HepG2 (cell line): ENCODE data around the gene CDKN2C. TPM values are rescaled to one million over a fixed set of nuclear protein-coding genes. Genes with fewer than 3 reads are reported as not detected.

Experiments
- ATAC-seq: fragments of 200-7000 bp; cut with Tn5 transposase; 3 replicates; pipeline ENCODE4 v1.9.1; 2020; ENCODE audit warnings: mild to moderate bottlenecking, moderate library complexity
- BruUV-seq: library from RNA; stranded (reverse); fragments of 400-500 nt; replicated peaks from 2 replicates; lab custom pipeline; 2021; lab: Mats Ljungman, UMichigan
- CTCF ChIA-PET: fragments of 300-600 bp; formaldehyde crosslinking; extraction: SDS; loops from one replicate; lab custom pipeline; 2021; ENCODE audit warnings: low total read pairs, inconsistent platforms, low intra/inter-chr PET ratio; lab: Yijun Ruan, JAX
- POLR2A ChIA-PET: fragments of 350-600 bp; sonication (Branson Sonifier 250); formaldehyde crosslinking; loops from one replicate; lab custom pipeline; 2020; ENCODE audit warnings: antibody characterized with exemption, inconsistent platforms; lab: Yijun Ruan, JAX
- DNase-seq: peaks from one replicate; pipeline ENCODE4 v3.0.0-alpha.2; 2015; ENCODE audit warnings: low spot score
- FAIRE-seq: peaks from 3 replicates; lab custom pipeline; 2011; peaks lifted over from hg19 to GRCh38; lab: Jason Lieb, UNC
- H2AFZ ChIP-seq: one replicate; pipeline ENCODE4 v1.6.1; 2011; ENCODE audit warnings: low read length, inconsistent platforms
- H3K27ac ChIP-seq: fragments of 300-600 bp; 3 replicates; pipeline ENCODE4 v1.8.0; 2011; ENCODE audit warnings: mixed run types, mild to moderate bottlenecking, mixed read lengths, low read length, inconsistent platforms; ENCODE audit not compliant: insufficient read depth; ENCODE audit errors: extremely low read length
- H3K27me3 ChIP-seq, 2 experiments: fragments of 200-600 bp in 1 of 2; 2 replicates in 1 of 2; 3 replicates in 1 of 2; pipeline versions ENCODE4 v1.6.0 to v1.8.0; 2011; ENCODE audit warnings: low read length in 2 of 2, mild to moderate bottlenecking in 2 of 2, moderate library complexity in 2 of 2, inconsistent platforms in 1 of 2; ENCODE audit not compliant: insufficient read depth in 2 of 2, control insufficient read depth in 1 of 2
- H3K36me3 ChIP-seq, 2 experiments: fragments of 200-600 bp in 1 of 2; replicated peaks in 1 of 2; 2 replicates in 1 of 2; 3 replicates in 1 of 2; pipeline versions ENCODE4 v1.5.1 to v1.8.0; 2011; ENCODE audit warnings: low read length in 2 of 2, inconsistent platforms in 1 of 2; ENCODE audit not compliant: insufficient read depth in 2 of 2, control insufficient read depth in 1 of 2
- H3K4me1 ChIP-seq: 2 replicates; pipeline ENCODE4 v1.5.1; 2012; ENCODE audit warnings: low read length, inconsistent platforms; ENCODE audit not compliant: insufficient read depth
- H3K4me2 ChIP-seq: 2 replicates; pipeline ENCODE4 v1.6.0; 2011; ENCODE audit warnings: low read depth, low read length, inconsistent platforms
- H3K4me3 ChIP-seq, 3 experiments: fragments of 200-600 bp in 1 of 3; sonication (generic), shearing (Covaris generic) in 1 of 3; replicated peaks in 1 of 3; 2 replicates each; pipeline ENCODE4 v1.5.1; 2011 to 2016; ENCODE audit warnings: low read length in 3 of 3, inconsistent platforms in 2 of 3, low read depth in 2 of 3, mild to moderate bottlenecking in 2 of 3, control low read depth in 1 of 3, mixed read lengths in 1 of 3; ENCODE audit not compliant: insufficient read depth in 1 of 3
- H3K79me2 ChIP-seq: one replicate; pipeline ENCODE4 v1.6.1; 2011; ENCODE audit warnings: low read length, inconsistent platforms; ENCODE audit not compliant: insufficient read depth
- H3K9ac ChIP-seq: 2 replicates; pipeline ENCODE4 v1.6.0; 2011; ENCODE audit warnings: mild to moderate bottlenecking, low read depth, low read length, inconsistent platforms; ENCODE audit not compliant: insufficient read depth
- H3K9me3 ChIP-seq: 2 replicates; pipeline ENCODE4 v1.5.1; 2012; ENCODE audit warnings: mild to moderate bottlenecking, low read length
- H4K20me1 ChIP-seq: 2 replicates; pipeline ENCODE4 v1.6.0; 2011; ENCODE audit warnings: inconsistent platforms, mild to moderate bottlenecking, low read length, moderate library complexity; ENCODE audit not compliant: insufficient read depth
- CBX1 ChIP-seq: IDR thresholded peaks from one replicate; pipeline ENCODE4 v1.6.1; 2016; ENCODE audit warnings: antibody characterized with exemption, low read depth
- CBX2 ChIP-seq, 2 experiments: fragments of 200-600 bp in 1 of 2; sonication (generic); formaldehyde crosslinking in 1 of 2; IDR thresholded peaks; 2 replicates each; pipeline versions ENCODE4 v1.7.0 to v1.8.1; 2018 to 2022; ENCODE audit warnings: low read depth in 2 of 2, low read length in 1 of 2, mild to moderate bottlenecking in 1 of 2, missing genetic modification reagents in 1 of 2
- ETV6 ChIP-seq: sonication (generic); formaldehyde crosslinking; conservative IDR thresholded peaks from 2 replicates; pipeline ENCODE4 v1.4.0; 2020; ENCODE audit warnings: missing genetic modification reagents
- FOXP1 ChIP-seq, 2 experiments: fragments of 450-650 bp in 1 of 2; IDR thresholded peaks; 2 replicates each; pipeline ENCODE4 v1.6.1; 2017 to 2018; ENCODE audit warnings: antibody characterized with exemption in 1 of 2
- HES4 ChIP-seq: sonication (generic); formaldehyde crosslinking; IDR thresholded peaks from 2 replicates; pipeline ENCODE4 v1.9.0; 2021; ENCODE audit warnings: mild to moderate bottlenecking, missing genetic modification reagents, borderline replicate concordance
- HMG20A ChIP-seq: IDR thresholded peaks from 2 replicates; pipeline ENCODE4 v1.6.1; 2016; ENCODE audit warnings: borderline replicate concordance
- KLF15 ChIP-seq: sonication (generic); formaldehyde crosslinking; IDR thresholded peaks from 2 replicates; pipeline ENCODE4 v1.8.1; 2023; ENCODE audit warnings: borderline replicate concordance, mild to moderate bottlenecking, inconsistent platforms, missing genetic modification reagents, mixed read lengths
- MED13 ChIP-seq: sonication (generic); formaldehyde crosslinking; IDR thresholded peaks from 2 replicates; pipeline ENCODE4 v1.5.0; 2020; ENCODE audit warnings: missing genetic modification reagents
- NKX3-1 ChIP-seq: sonication (generic); formaldehyde crosslinking; IDR thresholded peaks from 2 replicates; pipeline ENCODE4 v1.5.0; 2020; ENCODE audit warnings: missing genetic modification reagents
- YY1 ChIP-seq: IDR thresholded peaks from 2 replicates; pipeline ENCODE4 v1.6.1; 2011; ENCODE audit warnings: low read length, low read depth, moderate library complexity, mild to moderate bottlenecking; ENCODE audit not compliant: insufficient read depth, insufficient replicate concordance
- ZNF20 ChIP-seq: sonication (generic); formaldehyde crosslinking; IDR thresholded peaks from 2 replicates; pipeline ENCODE4 v1.4.0; 2020; ENCODE audit warnings: mild to moderate bottlenecking, moderate library complexity, missing genetic modification reagents
- ZNF296 ChIP-seq: sonication (generic); formaldehyde crosslinking; conservative IDR thresholded peaks from 2 replicates; pipeline ENCODE4 v1.5.0; 2020; ENCODE audit warnings: mild to moderate bottlenecking, missing genetic modification reagents
- ZNF550 ChIP-seq: sonication (generic); formaldehyde crosslinking; IDR thresholded peaks from 2 replicates; pipeline ENCODE4 v1.4.0; 2020; ENCODE audit warnings: mild to moderate bottlenecking, missing genetic modification reagents, borderline replicate concordance
- WGBS: methylation state at CpG from one replicate; pipeline ENCODE4 v1.1.6; 2017; ENCODE audit warnings: low lambda C conversion rate; 5-methylcytosine and 5-hydroxymethylcytosine counted together
- in situ Hi-C: cut with HindIII; loops from 2 replicates; pipeline ENCODE4 v1.10.0; 2017; ENCODE audit warnings: low pct_unique_long_range_greater_than_20kb; ENCODE audit not compliant: extremely low pct_ligation_motif_present
- intact Hi-C: fragments of 100-400 bp; cut with micrococcal nuclease; formaldehyde crosslinking; loops from one replicate; pipeline ENCODE4 v1.10.0; 2022; ENCODE audit not compliant: unreplicated experiment
- polyA plus RNA-seq, 8 experiments: library from polyadenylated mRNA; depleted of rRNA in 3 of 8; stranded (reverse) in 7 of 8; unstranded in 1 of 8; fragments of >200 nt; fragmentation: Illumina TruSeq in 4 of 8; extraction: Trizol in 4 of 8; gene quantifications; 2 replicates each; pipeline versions ENCODE4 v1.2.1 to v1.2.3, GENCODE V29; 2011 to 2016; ENCODE audit warnings: low read depth in 4 of 8, missing spikeins in 1 of 8, mixed read lengths in 1 of 8; ENCODE audit not compliant: insufficient read depth in 1 of 8
- total RNA-seq, 5 experiments: library from RNA; depleted of rRNA; stranded (reverse); fragments of >200 nt; fragmentation: Illumina TruSeq; extraction: Trizol; gene quantifications; 2 replicates each; pipeline ENCODE4 v1.2.3, GENCODE V29; 2016; ENCODE audit warnings: low read depth in 1 of 5
- TF ChIP-seq, protein P1 (sequence below): fragments of 450-650 bp; IDR thresholded peaks from 2 replicates; pipeline ENCODE4 v1.6.1; 2016
- TF ChIP-seq, protein P2 (sequence below): sonication (generic); formaldehyde crosslinking; IDR thresholded peaks from 2 replicates; pipeline ENCODE4 v1.8.0; 2023; ENCODE audit warnings: mild to moderate bottlenecking, missing genetic modification reagents
- TF ChIP-seq, protein P3 (sequence below): sonication (generic); formaldehyde crosslinking; IDR thresholded peaks from 2 replicates; pipeline ENCODE4 v1.4.0; 2020; ENCODE audit warnings: missing genetic modification reagents, low read depth, mild to moderate bottlenecking, borderline replicate concordance
- TF ChIP-seq, protein P4 (sequence below): sonication (generic); formaldehyde crosslinking; IDR thresholded peaks from 2 replicates; pipeline ENCODE4 v1.4.0; 2020; ENCODE audit warnings: missing genetic modification reagents

CDKN2C gene
- total and polyA plus RNA-seq, 2 of the 13 experiments (the other 11 are each of a cell fraction or from before 2014, with no cell fraction given) = 7.8 to 13.7 TPM

DNA sequence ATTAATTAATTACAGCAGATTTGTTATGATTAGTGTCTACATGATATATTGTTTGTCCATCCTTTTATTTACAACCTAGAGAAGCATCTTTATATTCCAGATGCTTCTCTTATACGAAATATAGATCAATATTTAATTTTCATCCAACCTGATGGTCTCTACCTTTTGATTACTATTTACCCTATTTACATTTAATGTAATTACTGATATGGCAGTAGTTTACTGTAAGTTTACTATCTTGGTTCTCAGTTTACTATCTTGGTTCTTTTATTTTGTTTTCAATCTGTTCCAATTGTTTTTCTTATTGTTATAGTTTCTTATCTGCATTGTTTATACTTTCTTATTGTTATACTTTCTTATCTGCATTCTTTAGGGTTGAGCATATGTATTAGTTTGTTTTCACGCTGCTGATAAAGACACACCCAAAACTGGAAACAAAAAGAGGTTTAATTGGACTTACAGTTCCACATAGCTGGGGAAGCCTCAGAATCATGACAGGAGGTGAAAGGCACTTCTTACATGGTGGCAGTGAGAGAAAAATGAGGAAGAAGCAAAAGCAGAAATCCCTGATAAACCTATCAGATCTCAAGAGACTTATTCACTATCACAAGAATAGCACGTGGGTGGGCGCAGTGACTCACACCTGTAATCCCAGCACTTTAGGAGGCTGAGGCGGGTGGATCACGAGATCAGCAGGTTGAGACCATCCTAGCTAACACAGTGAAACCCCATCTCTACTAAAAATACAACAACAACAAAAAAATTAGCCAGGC, 38.9 kb upstream of the CDKN2C start:
- no peak for ATAC-seq

More for the DNA sequence above, 38.9 kb upstream of the CDKN2C start:
- Histone ChIP-seq H2AFZ (no peak overlapping the region), H3K4me3 (no peak overlapping the region), H3K36me3 (no peaks in the 10 kb centered on the region; a peak in 1 of 5 replicates), H3K4me1 (peaks cover 18% of the 10 kb centered on the region), H3K27me3 (no peaks in the 10 kb centered on the region), H3K9ac (no peak overlapping the region), H3K79me2 (peaks cover 26% of the 10 kb centered on the region), H3K27ac (no peak overlapping the region), H4K20me1 (no peaks in the 10 kb centered on the region), H3K9me3 (no peaks in the 10 kb centered on the region), H3K4me2 (no peak overlapping the region)
- FAIRE-seq (no peak), DNase-seq (no peak)
- ChIA-PET CTCF (interaction anchor here (2.4 to 2.7 kb wide), 2 partner anchors 128 to 156 kb away, joined by 7 to 21 read pairs; no protein-coding TSS in a partner anchor), POLR2A (no interaction called here)
- intact Hi-C loops (no loop called here), in situ Hi-C loops (loop anchor here (10.0 kb wide), 1 partner anchor 156 kb away; no protein-coding TSS in a partner anchor)
- TF ChIP-seq, protein P1, sequence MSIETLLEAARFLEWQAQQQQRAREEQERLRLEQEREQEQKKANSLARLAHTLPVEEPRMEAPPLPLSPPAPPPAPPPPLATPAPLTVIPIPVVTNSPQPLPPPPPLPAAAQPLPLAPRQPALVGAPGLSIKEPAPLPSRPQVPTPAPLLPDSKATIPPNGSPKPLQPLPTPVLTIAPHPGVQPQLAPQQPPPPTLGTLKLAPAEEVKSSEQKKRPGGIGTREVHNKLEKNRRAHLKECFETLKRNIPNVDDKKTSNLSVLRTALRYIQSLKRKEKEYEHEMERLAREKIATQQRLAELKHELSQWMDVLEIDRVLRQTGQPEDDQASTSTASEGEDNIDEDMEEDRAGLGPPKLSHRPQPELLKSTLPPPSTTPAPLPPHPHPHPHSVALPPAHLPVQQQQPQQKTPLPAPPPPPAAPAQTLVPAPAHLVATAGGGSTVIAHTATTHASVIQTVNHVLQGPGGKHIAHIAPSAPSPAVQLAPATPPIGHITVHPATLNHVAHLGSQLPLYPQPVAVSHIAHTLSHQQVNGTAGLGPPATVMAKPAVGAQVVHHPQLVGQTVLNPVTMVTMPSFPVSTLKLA = no peak
- TF ChIP-seq, protein P2, sequence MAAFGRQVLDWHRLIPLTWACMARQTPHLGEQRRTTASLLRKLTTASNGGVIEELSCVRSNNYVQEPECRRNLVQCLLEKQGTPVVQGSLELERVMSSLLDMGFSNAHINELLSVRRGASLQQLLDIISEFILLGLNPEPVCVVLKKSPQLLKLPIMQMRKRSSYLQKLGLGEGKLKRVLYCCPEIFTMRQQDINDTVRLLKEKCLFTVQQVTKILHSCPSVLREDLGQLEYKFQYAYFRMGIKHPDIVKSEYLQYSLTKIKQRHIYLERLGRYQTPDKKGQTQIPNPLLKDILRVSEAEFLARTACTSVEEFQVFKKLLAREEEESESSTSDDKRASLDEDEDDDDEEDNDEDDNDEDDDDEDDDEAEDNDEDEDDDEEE (CRISPR knock-in tag) = no peak
- TF ChIP-seq CBX2 (IDR thresholded peaks at IDR 0.05; ENCODE audit: low read depth, low read length) (no peak), CBX2 (CRISPR knock-in tag; IDR thresholded peaks at IDR 0.05; ENCODE audit: low read depth) (no peak), YY1 (no peak), KLF15 (CRISPR knock-in tag) (no peak), ZNF296 (CRISPR knock-in tag) (no peak), HES4 (CRISPR knock-in tag) (no peak), ZNF20 (CRISPR knock-in tag) (no peak), CBX1 (no peak), ZNF550 (CRISPR knock-in tag) (no peak), ETV6 (CRISPR knock-in tag) (no peak), NKX3-1 (CRISPR knock-in tag) (no peak), MED13 (CRISPR knock-in tag) (no peak), HMG20A (CRISPR knock-in tag) (no peak), FOXP1 (IDR thresholded peaks at IDR 0.05) (no peak), FOXP1 (CRISPR knock-in tag; IDR thresholded peaks at IDR 0.05) (no peak)
- TF ChIP-seq, protein P3, sequence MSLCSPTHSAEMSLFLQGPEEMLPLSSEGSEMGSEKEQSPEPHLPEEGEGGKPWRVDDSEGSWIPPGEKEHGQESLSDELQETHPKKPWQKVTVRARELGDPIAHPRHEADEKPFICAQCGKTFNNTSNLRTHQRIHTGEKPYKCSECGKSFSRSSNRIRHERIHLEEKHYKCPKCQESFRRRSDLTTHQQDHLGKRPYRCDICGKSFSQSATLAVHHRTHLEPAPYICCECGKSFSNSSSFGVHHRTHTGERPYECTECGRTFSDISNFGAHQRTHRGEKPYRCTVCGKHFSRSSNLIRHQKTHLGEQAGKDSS (CRISPR knock-in tag) = no peak
- TF ChIP-seq, protein P4, sequence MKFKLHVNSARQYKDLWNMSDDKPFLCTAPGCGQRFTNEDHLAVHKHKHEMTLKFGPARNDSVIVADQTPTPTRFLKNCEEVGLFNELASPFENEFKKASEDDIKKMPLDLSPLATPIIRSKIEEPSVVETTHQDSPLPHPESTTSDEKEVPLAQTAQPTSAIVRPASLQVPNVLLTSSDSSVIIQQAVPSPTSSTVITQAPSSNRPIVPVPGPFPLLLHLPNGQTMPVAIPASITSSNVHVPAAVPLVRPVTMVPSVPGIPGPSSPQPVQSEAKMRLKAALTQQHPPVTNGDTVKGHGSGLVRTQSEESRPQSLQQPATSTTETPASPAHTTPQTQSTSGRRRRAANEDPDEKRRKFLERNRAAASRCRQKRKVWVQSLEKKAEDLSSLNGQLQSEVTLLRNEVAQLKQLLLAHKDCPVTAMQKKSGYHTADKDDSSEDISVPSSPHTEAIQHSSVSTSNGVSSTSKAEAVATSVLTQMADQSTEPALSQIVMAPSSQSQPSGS (CRISPR knock-in tag) = no peak
- no TSS peak for BruUV-seq
- WGBS = 97% methylated on average over 6 of the region's 6 CpGs
